Mucosa of gallbladder (tissue), 1 donor: ENCODE measurements around the gene TPM2. TPM values are rescaled to one million over a fixed set of nuclear protein-coding genes. Genes with fewer than 3 reads are reported as not detected.

Experiments used
- DNase-seq: peaks from one replicate; pipeline ENCODE4 v3.0.0-alpha.2; 2020; ENCODE audit warnings: low spot score
- total RNA-seq: library from RNA; stranded (reverse); gene quantifications from one replicate; pipeline ENCODE4 v1.2.1, GENCODE V29; 2021
- donor health status: DM: no; HTN: no; CAD: no.

Gene TPM2
- total RNA-seq, 1 donor from 2014 or later: 1,716 TPM

GRCh38 chr9:35679091-35679490 lies 10.6 kb downstream of the TPM2 start:
- DNase-seq: no peak

- DNase-seq: peak; percentile 45
Observed at GRCh38 chr9:35675732-35676392, 13.9 kb downstream of the TPM2 start.

- DNase-seq: no peak
Observed at GRCh38 chr9:35675204-35675603, 14.5 kb downstream of the TPM2 start.

GRCh38 chr9:35674025-35674361 lies 15.7 kb downstream of the TPM2 start:
- DNase-seq: no peak

DNA sequence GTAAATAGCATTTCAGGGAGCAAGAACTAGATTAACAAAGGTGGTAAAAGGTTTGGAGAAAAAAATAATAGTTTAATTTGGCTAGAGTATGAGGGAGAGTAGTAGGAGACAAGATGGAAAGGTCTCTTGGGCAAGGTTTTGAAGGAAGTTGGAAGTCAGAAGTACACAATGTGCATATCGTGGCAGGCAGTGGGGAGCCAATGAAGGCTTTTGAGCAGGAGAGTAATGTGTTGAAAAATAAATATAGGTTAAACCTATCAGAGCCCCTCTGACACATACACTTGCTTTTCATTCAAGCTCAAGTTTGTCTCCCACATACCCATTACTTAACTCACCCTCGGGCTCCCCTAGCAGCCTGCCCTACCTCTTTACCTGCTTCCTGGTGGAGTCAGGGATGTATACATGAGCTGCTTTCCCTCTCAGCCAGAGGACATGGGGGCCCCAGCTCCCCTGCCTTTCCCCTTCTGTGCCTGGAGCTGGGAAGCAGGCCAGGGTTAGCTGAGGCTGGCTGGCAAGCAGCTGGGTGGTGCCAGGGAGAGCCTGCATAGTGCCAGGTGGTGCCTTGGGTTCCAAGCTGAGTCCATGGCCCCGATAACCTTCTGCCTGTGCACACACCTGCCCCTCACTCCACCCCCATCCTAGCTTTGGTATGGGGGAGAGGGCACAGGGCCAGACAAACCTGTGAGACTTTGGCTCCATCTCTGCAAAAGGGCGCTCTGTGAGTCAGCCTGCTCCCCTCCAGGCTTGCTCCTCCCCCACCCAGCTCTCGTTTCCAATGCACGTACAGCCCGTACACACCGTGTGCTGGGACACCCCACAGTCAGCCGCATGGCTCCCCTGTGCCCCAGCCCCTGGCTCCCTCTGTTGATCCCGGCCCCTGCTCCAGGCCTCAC lies 16.3 kb downstream of the TPM2 start, which contains the start of gene CA9:
CA9 (plus strand) TSS at position 797 of the 893 bp plus-strand sequence; CDS start at position 829, 32 bp downstream.
- peak; percentile 87 for DNase-seq

- DNase-seq: peak; percentile 92
Observed at GRCh38 chr9:35669331-35670145, 20.2 kb downstream of the TPM2 start.

DNA sequence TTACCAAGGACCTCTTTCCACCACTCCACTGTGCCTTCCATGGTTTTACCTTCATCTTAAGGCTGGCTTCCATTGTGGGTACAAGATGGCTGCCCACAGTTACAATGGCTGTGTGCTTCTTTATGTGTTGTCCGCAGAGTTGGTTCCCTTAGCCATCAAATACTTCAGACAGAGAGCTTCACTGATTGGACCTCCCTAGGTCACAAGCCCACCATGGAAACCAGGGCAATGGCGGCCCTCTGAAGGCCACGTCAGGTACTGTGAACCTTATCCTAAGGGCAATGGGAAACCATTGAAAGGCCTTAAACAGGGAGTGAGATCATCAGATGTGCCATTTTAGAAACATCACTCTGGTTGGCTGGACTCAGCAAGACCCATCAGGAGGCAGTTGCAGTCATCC lies 21.8 kb downstream of the TPM2 start:
- no peak for DNase-seq

- no peak for DNase-seq
Observed at GRCh38 chr9:35666549-35666948, 23.2 kb downstream of the TPM2 start.

DNA sequence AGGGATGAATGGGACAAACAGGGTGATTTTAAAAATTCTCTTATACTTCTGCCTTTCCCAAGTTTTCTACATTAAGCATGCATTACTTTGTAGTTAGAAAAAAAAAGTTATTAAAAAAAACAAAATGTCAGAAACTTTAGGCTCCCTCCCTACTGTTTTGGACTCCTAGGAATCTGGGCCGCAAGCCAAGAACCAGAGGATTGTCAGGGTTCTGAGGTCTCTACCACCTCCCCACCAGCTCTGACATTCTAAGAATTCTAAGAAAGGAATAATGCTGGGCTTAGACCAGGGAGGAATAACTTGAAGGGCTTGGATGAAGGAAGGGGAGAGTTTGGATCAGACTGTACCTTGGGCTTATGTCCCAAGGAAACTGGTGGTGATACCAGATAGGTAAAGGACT lies 23.7 kb downstream of the TPM2 start:
- no peak for DNase-seq

GRCh38 chr9:35665471-35665818 lies 24.3 kb downstream of the TPM2 start:
- no peak for DNase-seq

DNA sequence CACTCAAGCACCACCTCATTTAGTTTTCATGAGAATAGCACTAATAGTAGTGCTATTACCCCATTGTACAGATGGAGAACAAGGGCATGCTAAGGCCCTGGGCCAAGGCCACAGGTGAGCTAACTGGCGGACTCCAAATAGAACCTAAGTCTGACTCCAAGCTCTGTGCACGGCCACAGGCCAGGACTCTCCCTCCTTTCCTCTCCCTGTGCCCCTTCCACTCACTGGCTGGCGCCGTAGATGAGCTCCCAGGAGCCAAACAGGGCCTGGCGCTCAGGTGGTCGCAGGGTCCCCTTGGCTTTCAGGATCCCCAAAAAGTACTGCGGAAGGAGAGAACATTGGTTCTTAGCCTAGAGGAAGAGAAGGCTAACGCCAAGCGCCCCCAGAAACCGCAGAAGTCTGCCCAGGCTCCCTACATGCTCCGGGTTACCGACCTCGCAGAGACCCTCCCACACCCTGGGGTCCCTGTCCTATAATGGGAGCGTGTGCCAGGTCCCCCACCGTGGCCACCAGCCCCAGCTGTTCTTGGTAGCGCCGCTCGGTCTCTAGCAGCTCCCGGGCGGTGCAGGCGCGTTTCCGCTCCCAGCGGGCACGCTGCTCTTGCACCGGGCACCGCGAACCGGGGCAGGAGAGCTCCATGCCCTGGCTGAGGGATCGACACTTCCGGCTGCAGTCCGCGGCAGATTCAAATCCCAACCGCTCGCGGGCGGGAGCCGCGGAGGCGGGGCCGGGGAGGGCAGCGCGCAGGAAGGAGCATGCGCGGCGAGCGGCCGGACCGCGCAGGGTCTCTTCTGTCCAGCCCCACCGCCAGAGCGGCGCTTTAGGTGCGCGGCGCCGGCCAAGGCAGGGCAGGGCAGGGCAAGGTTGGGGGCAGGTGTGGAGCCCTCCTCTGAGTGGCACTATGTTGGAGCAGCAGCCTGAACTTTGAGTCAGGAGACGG lies 24.9 kb downstream of the TPM2 start, which contains the start of gene ARHGEF39:
ARHGEF39 (minus strand) TSS at position 665 of the 940 bp plus-strand sequence; CDS start at position 639, 26 bp downstream.
- peak; percentile 82 for DNase-seq

DNA sequence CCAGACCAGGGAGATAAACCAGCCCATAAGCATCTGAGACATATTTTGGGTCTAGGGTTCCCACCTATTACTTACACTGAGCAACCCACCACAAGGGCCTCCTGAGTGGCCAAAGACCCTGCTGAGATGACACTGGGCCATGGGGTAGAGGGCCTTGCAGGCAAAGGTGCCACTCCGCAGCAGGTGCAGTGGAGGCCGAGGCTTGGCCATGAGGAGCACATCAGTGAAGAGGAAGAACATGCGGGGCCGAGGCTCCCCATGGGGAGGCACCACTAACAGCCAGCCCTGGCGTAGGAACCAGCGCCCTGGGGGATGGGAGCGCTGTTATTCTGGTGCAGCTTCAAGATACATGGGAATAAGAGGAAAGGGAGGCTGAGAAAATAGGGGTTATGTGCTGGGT lies 27.3 kb downstream of the TPM2 start:
- no peak for DNase-seq

DNA sequence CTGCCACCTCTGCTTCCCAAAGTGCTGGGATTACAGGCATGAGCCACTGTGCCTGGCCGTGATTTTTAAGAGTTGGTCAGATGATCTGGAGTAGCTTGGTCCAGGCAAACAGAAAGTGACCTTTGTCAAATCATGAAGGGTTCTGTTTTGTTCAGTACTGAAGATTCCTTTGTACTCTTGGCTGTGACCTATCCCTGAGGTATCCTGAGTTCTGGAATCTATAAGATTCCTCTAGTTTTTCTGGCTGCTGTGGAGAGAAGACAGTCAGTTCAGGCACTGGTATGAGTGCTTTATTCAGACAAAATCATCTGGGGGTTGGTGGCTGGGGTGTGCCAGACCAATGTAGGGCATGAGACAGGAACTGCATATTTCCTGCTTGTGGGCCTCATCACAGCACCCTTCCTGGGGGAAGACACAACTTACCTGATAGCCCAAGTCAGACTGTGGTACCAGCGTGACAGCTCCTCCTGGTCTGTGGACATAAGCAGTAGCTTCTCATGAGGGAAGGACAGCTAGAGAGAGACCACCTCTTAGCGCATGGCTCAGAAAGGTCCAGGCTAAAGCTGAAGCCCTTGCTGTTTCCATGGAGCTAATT lies 27.9 kb downstream of the TPM2 start:
- DNase-seq: no peak

GRCh38 chr9:35660966-35661415 lies 28.7 kb downstream of the TPM2 start:
- peak; percentile 52 for DNase-seq

DNA sequence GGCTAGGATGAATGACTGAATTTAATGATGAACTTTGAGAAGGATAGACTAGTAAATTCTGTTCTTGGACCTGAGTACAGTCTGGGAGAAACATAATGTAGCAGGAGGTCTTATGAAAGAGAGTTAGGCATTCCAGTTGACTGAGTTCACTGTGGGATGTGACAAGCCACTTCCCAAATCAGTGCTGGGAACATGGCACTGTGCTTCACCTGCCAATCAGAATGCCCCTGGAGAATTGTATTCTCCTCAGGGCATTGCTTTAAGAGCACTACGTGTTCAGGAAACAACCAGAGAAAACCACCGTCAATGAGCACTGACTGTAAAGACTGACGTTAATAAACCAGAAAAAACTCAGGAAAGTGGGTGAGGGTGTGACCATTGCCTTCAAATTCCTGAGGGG lies 30.4 kb downstream of the TPM2 start:
- no peak for DNase-seq

GRCh38 chr9:35658968-35659220 lies 30.8 kb downstream of the TPM2 start:
- no peak for DNase-seq

DNA sequence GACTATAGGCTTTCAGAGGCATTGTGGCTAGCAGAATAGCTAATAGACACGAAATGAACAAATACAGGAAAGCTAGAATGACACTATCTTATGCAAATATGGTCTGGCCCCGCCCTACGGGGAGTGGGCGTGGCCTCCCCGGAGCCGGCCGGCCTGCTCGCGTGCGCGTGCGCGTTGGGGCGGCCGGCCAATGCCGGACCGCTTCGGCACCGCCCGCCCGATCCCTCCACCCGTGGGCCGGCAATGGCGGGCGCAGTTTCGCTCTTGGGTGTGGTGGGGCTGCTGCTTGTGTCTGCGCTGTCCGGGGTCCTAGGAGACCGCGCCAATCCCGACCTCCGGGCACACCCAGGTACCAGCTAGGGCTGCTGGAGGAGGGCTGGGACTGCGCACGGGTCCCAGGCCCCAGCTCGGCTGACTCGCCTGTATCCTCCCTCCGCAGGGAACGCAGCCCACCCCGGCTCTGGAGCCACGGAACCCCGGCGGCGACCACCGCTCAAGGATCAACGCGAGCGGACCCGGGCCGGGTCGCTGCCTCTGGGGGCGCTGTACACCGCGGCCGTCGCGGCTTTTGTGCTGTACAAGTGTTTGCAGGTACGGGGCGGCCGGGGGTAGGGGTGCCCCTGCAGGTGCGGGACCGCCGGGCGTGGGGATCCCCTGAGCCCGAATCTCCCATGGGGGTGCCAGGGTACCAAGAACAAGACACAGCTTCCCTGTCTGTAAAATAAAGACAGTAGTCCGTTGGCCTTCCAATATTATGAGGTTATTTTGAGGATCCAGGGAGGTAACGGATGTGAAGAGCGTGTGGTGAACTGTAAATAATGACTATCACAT lies 31.4 kb downstream of the TPM2 start, which contains the start of gene CCDC107:
CCDC107 (plus strand) TSS at position 156 of the 831 bp plus-strand sequence; CDS start at position 244, 88 bp downstream.
- DNase-seq: peak; percentile 84

DNA sequence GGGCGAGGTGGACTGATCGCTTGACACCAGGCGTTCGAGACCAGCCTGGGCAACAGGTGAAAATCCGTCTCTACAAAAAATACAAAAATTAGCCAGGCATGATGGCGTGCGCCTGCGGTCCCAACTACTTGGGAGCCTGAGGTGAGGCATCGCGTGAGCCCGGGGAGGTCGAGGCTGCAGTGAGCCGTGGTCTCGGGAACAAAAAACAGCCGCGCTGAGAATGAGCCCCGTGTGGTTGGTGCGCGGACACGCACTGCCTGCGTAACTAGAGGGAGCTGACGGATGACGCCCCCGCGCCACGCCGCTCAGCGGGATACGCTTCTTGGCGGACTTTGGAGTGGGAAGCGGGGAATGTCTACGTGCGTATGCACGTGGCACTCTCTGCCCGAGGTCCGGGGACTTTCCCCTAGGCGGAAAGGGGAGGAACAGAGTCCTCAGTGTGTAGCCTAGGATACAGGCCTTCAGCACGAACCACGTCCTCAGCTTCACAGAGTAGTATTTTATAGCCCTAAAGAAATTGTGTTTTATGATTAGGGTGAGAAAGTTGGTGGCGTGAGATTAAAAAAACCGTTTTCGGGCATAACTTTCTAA lies 32.1 kb downstream of the TPM2 start, which contains the start of gene RMRP:
RMRP (minus strand) TSS at position 474 of the 591 bp plus-strand sequence.
- peak; percentile 97 for DNase-seq

DNA sequence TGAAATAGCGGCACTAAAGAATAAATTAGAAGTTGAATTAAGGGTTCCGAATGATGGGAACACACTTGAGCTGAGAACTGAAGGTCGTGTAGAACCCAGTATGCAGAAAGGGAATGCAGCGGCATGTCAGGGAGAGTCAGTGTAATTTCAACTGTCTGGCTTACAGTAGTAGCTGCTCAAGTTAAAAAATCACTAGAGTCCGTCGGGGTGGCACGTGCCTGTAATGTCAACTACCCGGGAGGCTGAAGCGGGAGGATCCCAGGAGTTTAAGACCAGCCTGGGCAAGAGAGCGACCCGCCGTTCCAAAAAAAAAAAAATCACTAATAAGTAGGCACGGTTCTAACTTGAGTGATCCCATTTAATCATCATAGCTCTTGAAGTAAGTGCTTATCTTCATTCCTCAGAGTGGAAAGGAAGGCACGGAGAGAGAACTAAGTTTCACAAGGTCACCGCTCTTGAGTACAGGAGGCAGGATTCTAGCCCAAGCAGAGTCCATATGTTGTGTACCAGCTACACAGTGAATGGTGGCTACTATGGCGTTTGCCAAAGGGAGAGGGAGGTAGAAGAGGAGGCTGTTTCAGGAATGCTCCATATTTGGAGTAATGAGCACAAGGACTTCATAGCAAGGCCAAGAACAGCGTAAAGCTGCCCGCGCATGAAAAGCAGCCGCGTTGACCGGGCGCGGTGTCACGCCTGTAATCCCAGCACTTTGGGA lies 32.7 kb downstream of the TPM2 start:
- no peak for DNase-seq
